IMR-90 (cell line): ENCODE measurements around the gene POLR2J. TPM values are rescaled to one million over a fixed set of nuclear protein-coding genes. Genes with fewer than 3 reads are reported as not detected.
"Not testable (repeated sequence)": the region's sequence is repeated elsewhere in the genome, so short reads cannot be mapped to it uniquely, and the experiment has no call there.

Experiments
- ATAC-seq: fragments of 200-7000 bp; cut with Tn5 transposase; 2 replicates; pipeline ENCODE4 v1.9.1; 2020; ENCODE audit warnings: low read depth, mild to moderate bottlenecking, moderate library complexity
- BruUV-seq: library from RNA; stranded (reverse); fragments of 400-500 nt; replicated peaks from 2 replicates; lab custom pipeline; 2021; lab: Mats Ljungman, UMichigan
- CTCF ChIA-PET: fragments of 300-600 bp; formaldehyde crosslinking; extraction: SDS; loops from one replicate; lab custom pipeline; 2021; ENCODE audit warnings: antibody characterized with exemption; lab: Yijun Ruan, JAX
- POLR2A ChIA-PET: fragments of 300-600 bp; sonication (Branson Sonifier 250); formaldehyde crosslinking; loops from one replicate; lab custom pipeline; 2022; ENCODE audit warnings: antibody characterized with exemption; ENCODE audit not compliant: unreplicated experiment; lab: Charles Lee
- DNase-seq: peaks from one replicate; pipeline ENCODE4 v3.0.0; 2013
- H2AFZ ChIP-seq: replicated peaks from 2 replicates; pipeline ENCODE3; 2013; ENCODE audit warnings: low read length, mild to moderate bottlenecking; ENCODE audit not compliant: poor library complexity
- H2AK5ac ChIP-seq: 2 replicates; pipeline ENCODE4 v1.6.1; 2013; ENCODE audit warnings: low read depth, low read length, inconsistent platforms
- H2AK9ac ChIP-seq: replicated peaks from 2 replicates; pipeline ENCODE3; 2013; ENCODE audit warnings: mild to moderate bottlenecking, low read depth, low read length, moderate library complexity; ENCODE audit not compliant: poor library complexity
- H2BK120ac ChIP-seq: 2 replicates; pipeline ENCODE4 v1.6.1; 2013; ENCODE audit warnings: low read depth, low read length, inconsistent platforms
- H2BK15ac ChIP-seq: 3 replicates; pipeline ENCODE4 v1.6.1; 2013; ENCODE audit warnings: low read depth, low read length, inconsistent platforms
- H2BK20ac ChIP-seq: 2 replicates; pipeline ENCODE4 v1.6.1; 2013; ENCODE audit warnings: low read depth, mild to moderate bottlenecking, inconsistent platforms, low read length, moderate library complexity
- H2BK5ac ChIP-seq: 2 replicates; pipeline ENCODE4 v1.6.1; 2013; ENCODE audit warnings: mild to moderate bottlenecking, low read depth, low read length, inconsistent platforms; ENCODE audit not compliant: poor library complexity, severe bottlenecking
- H3K14ac ChIP-seq: replicated peaks from 2 replicates; pipeline ENCODE4 v1.6.1; 2013; ENCODE audit warnings: low read depth, low read length, inconsistent platforms
- H3K18ac ChIP-seq: 2 replicates; pipeline ENCODE4 v1.6.1; 2013; ENCODE audit warnings: low read depth, low read length, control low read depth
- H3K23ac ChIP-seq: 2 replicates; pipeline ENCODE4 v1.6.1; 2013; ENCODE audit warnings: low read depth, low read length, inconsistent platforms
- H3K27ac ChIP-seq: 2 replicates; pipeline ENCODE4 v1.5.1; 2013; ENCODE audit warnings: mild to moderate bottlenecking, control low read depth, low read length; ENCODE audit not compliant: insufficient read depth
- H3K27me3 ChIP-seq: 2 replicates; pipeline ENCODE4 v1.6.1; 2013; ENCODE audit warnings: low read length; ENCODE audit not compliant: control insufficient read depth, insufficient read depth
- H3K36me3 ChIP-seq: 2 replicates; pipeline ENCODE4 v1.6.1; 2013; ENCODE audit warnings: low read length, mixed read lengths; ENCODE audit not compliant: control insufficient read depth, insufficient read depth
- H3K4ac ChIP-seq: 2 replicates; pipeline ENCODE4 v1.6.1; 2013; ENCODE audit warnings: low read depth, low read length, inconsistent platforms
- H3K4me1 ChIP-seq: 2 replicates; pipeline ENCODE4 v1.6.1; 2013; ENCODE audit warnings: low read length, mixed read lengths; ENCODE audit not compliant: control insufficient read depth, insufficient read depth
- H3K4me2 ChIP-seq: 2 replicates; pipeline ENCODE4 v1.6.1; 2013; ENCODE audit warnings: low read depth, mild to moderate bottlenecking, control low read depth, low read length, moderate library complexity
- H3K4me3 ChIP-seq: 2 replicates; pipeline ENCODE4 v1.5.1; 2013; ENCODE audit warnings: low read depth, mild to moderate bottlenecking, control low read depth, low read length, moderate library complexity; ENCODE audit not compliant: insufficient read depth
- H3K56ac ChIP-seq: 2 replicates; pipeline ENCODE4 v1.6.1; 2013; ENCODE audit warnings: low read length, inconsistent platforms; ENCODE audit not compliant: insufficient read depth; ENCODE audit errors: extremely low read depth
- H3K79me1 ChIP-seq, 2 experiments: 2 replicates each; pipeline ENCODE4 v1.6.1; 2013; ENCODE audit warnings: low read length in 2 of 2, inconsistent platforms in 1 of 2, low read depth in 1 of 2
- H3K9ac ChIP-seq: 2 replicates; pipeline ENCODE4 v1.6.1; 2013; ENCODE audit warnings: low read depth, low read length, control low read depth
- H3K9me1 ChIP-seq: 2 replicates; pipeline ENCODE4 v1.6.1; 2013; ENCODE audit warnings: low read length, inconsistent platforms; ENCODE audit not compliant: insufficient read depth
- H3K9me3 ChIP-seq: 2 replicates; pipeline ENCODE4 v1.6.1; 2013; ENCODE audit warnings: low read length; ENCODE audit not compliant: control insufficient read depth, insufficient read depth
- H4K20me1 ChIP-seq: 2 replicates; pipeline ENCODE4 v1.6.1; 2013; ENCODE audit warnings: low read length, inconsistent platforms; ENCODE audit not compliant: insufficient read depth
- H4K5ac ChIP-seq: 2 replicates; pipeline ENCODE4 v1.6.1; 2013; ENCODE audit warnings: mild to moderate bottlenecking, low read depth, low read length, control low read depth
- H4K8ac ChIP-seq, 2 experiments: 2 replicates each; pipeline ENCODE4 v1.6.1; 2013; ENCODE audit warnings: low read depth in 2 of 2, low read length in 2 of 2, control low read depth in 1 of 2, inconsistent platforms in 1 of 2
- H4K91ac ChIP-seq: 2 replicates; pipeline ENCODE4 v1.6.1; 2013; ENCODE audit warnings: low read depth, low read length, inconsistent platforms; ENCODE audit not compliant: insufficient read depth
- WGBS, 2 experiments: methylation state at CpG; one replicate each; pipeline versions ENCODE4 v1.1.5 to v1.1.7; 2013; ENCODE audit warnings: missing lambda C conversion rate in 2 of 2; ENCODE audit not compliant: insufficient read length in 1 of 2; ENCODE audit errors: extremely low coverage in 2 of 2; 5-methylcytosine and 5-hydroxymethylcytosine counted together
- dilution Hi-C: fragments of 300-500 bp; cut with HindIII; formaldehyde crosslinking; loops from one replicate; pipeline ENCODE4 v1.14.3; 2018; ENCODE audit warnings: low sequenced_read_pairs; ENCODE audit not compliant: unreplicated experiment
- in situ Hi-C: fragments of 300-500 bp; cut with MboI; formaldehyde crosslinking; loops from 3 replicates; pipeline ENCODE4 v1.14.3; 2019; ENCODE audit warnings: low sequenced_read_pairs, inconsistent platforms, mixed read lengths
- intact Hi-C: fragments of 100-400 bp; cut with micrococcal nuclease; formaldehyde crosslinking; loops from 2 replicates; pipeline ENCODE4 v1.10.0; 2022
- polyA plus RNA-seq, 3 experiments: library from polyadenylated mRNA; depleted of rRNA; stranded (reverse); fragments of >200 nt; gene quantifications; 2 replicates each; pipeline ENCODE4 v1.2.3, GENCODE V29; 2012; ENCODE audit warnings: low replicate concordance in 1 of 3
- total RNA-seq: library from RNA; depleted of rRNA; stranded (reverse); fragments of >200 nt; gene quantifications from 2 replicates; pipeline ENCODE4 v1.2.3, GENCODE V29; 2012

POLR2J gene
- total and polyA plus RNA-seq, 2 of the 4 experiments (the other 2 are of a cell fraction) = 20.8 to 92.6 TPM

- H3K9me1 ChIP-seq, H2BK5ac ChIP-seq, H3K4me3 ChIP-seq, intact Hi-C loops, dilution Hi-C loops, H3K18ac ChIP-seq, H3K56ac ChIP-seq, BruUV-seq, CTCF ChIA-PET, H2BK120ac ChIP-seq, H2AK9ac ChIP-seq, H3K9ac ChIP-seq, H4K8ac ChIP-seq, H4K20me1 ChIP-seq, H3K9me3 ChIP-seq, H3K4me2 ChIP-seq, POLR2A ChIA-PET, H3K27me3 ChIP-seq, H3K4ac ChIP-seq, H2AK5ac ChIP-seq, H3K79me1 ChIP-seq, H4K91ac ChIP-seq, H2AFZ ChIP-seq, H3K4me1 ChIP-seq, H2BK20ac ChIP-seq, H3K23ac ChIP-seq, H4K5ac ChIP-seq, H3K14ac ChIP-seq, in situ Hi-C loops, H2BK15ac ChIP-seq: not testable (repeated sequence)
- DNase-seq (peak; percentile 44), ATAC-seq (peak; percentile 12)
- H3K27ac ChIP-seq = peak overlapping the region; percentile 29; the same call in 1 of the 2 replicates
- no CpG with 5 or more reads among the region's 19 CpGs for WGBS, 2 experiments
- H3K36me3 ChIP-seq = peaks cover 26% of the 10 kb centered on the region
Observed at GRCh38 chr7:102474736-102475435, 3.8 kb downstream of the POLR2J start.

- CTCF ChIA-PET, intact Hi-C loops: not testable (repeated sequence)
Observed at GRCh38 chr7:102474116-102474515, 4.6 kb downstream of the POLR2J start.

More at GRCh38 chr7:102474116-102474515, 4.6 kb downstream of the POLR2J start:
- H2BK15ac ChIP-seq, dilution Hi-C loops, ATAC-seq, H3K14ac ChIP-seq, H4K8ac ChIP-seq, H3K9ac ChIP-seq, POLR2A ChIA-PET, H3K4me1 ChIP-seq, H2BK5ac ChIP-seq, H3K56ac ChIP-seq, H3K23ac ChIP-seq, H3K4ac ChIP-seq, H3K79me1 ChIP-seq, H2AK9ac ChIP-seq, H4K20me1 ChIP-seq, BruUV-seq, H3K4me3 ChIP-seq, H3K4me2 ChIP-seq, H3K9me1 ChIP-seq, in situ Hi-C loops, DNase-seq, H2BK120ac ChIP-seq, H2BK20ac ChIP-seq, H4K91ac ChIP-seq, H2AK5ac ChIP-seq, H4K5ac ChIP-seq, H3K9me3 ChIP-seq, H3K27me3 ChIP-seq, H2AFZ ChIP-seq, H3K18ac ChIP-seq: not testable (repeated sequence)
- Histone ChIP-seq H3K36me3 (peaks cover 30% of the 10 kb centered on the region), H3K27ac (peak overlapping the region; percentile 42; the same call in 1 of the 2 replicates)
- WGBS, 2 experiments = no CpG with 5 or more reads among the region's 14 CpGs
